ENCODE data around the gene NR3C1.

Gene NR3C1

GRCh38 chr5:143412661-143413342, 9.3 kb upstream of the NR3C1 start:
- TF ChIP-seq TCF4 (CRISPR knock-in tag; IDR thresholded peaks at IDR 0.05; ENCODE audit: borderline replicate concordance) = no peak
- TF ChIP-seq ZC3H10 (CRISPR knock-in tag; IDR thresholded peaks at IDR 0.05) = no peak
- no peak for TF ChIP-seq ZNF70 (CRISPR knock-in tag; IDR thresholded peaks at IDR 0.05)
- no peak for TF ChIP-seq PATZ1 (CRISPR knock-in tag; IDR thresholded peaks at IDR 0.05; ENCODE audit: borderline replicate concordance)
- TF ChIP-seq ARNTL (CRISPR knock-in tag; IDR thresholded peaks at IDR 0.05; ENCODE audit: borderline replicate concordance, low read depth) = no peak
- no peak for TF ChIP-seq ISL1 (CRISPR knock-in tag; IDR thresholded peaks at IDR 0.05)
- TF ChIP-seq ESRRG (CRISPR knock-in tag; IDR thresholded peaks at IDR 0.05) = no peak
- TF ChIP-seq RARB (CRISPR knock-in tag; IDR thresholded peaks at IDR 0.05) = no peak
- no peak for TF ChIP-seq GLIS3 (CRISPR knock-in tag; IDR thresholded peaks at IDR 0.05)
- TF ChIP-seq ZNF565 (CRISPR knock-in tag; conservative IDR thresholded peaks at IDR 0.05; ENCODE audit: low read depth) = no peak
- no peak for TF ChIP-seq TSHZ2 (CRISPR knock-in tag; IDR thresholded peaks at IDR 0.05)
- no peak for TF ChIP-seq TOX (CRISPR knock-in tag; IDR thresholded peaks at IDR 0.05; ENCODE audit: borderline replicate concordance)
- TF ChIP-seq ZNF8 (CRISPR knock-in tag; IDR thresholded peaks at IDR 0.05) = no peak
- TF ChIP-seq ZFP30 (CRISPR knock-in tag; IDR thresholded peaks at IDR 0.05) = no peak
- no peak for TF ChIP-seq SNAI2 (CRISPR knock-in tag; IDR thresholded peaks at IDR 0.05)
- TF ChIP-seq CSDC2 (CRISPR knock-in tag; IDR thresholded peaks at IDR 0.05) = no peak
- no peak for TF ChIP-seq OSR1 (CRISPR knock-in tag; IDR thresholded peaks at IDR 0.05)
- no peak for ATAC-seq

GRCh38 chr5:143409926-143410325, 6.4 kb upstream of the NR3C1 start:
- no peak for ATAC-seq
- TF ChIP-seq, protein P1, sequence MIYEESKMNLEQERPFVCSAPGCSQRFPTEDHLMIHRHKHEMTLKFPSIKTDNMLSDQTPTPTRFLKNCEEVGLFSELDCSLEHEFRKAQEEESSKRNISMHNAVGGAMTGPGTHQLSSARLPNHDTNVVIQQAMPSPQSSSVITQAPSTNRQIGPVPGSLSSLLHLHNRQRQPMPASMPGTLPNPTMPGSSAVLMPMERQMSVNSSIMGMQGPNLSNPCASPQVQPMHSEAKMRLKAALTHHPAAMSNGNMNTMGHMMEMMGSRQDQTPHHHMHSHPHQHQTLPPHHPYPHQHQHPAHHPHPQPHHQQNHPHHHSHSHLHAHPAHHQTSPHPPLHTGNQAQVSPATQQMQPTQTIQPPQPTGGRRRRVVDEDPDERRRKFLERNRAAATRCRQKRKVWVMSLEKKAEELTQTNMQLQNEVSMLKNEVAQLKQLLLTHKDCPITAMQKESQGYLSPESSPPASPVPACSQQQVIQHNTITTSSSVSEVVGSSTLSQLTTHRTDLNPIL (CRISPR knock-in tag; IDR thresholded peaks at IDR 0.05; ENCODE audit: low read depth) = no peak
- TF ChIP-seq BACH2 (CRISPR knock-in tag; IDR thresholded peaks at IDR 0.05; ENCODE audit: borderline replicate concordance) (no peak), ISL1 (CRISPR knock-in tag; IDR thresholded peaks at IDR 0.05) (no peak), OSR1 (CRISPR knock-in tag; IDR thresholded peaks at IDR 0.05) (no peak), CSDC2 (CRISPR knock-in tag; IDR thresholded peaks at IDR 0.05) (no peak), TSHZ2 (CRISPR knock-in tag; IDR thresholded peaks at IDR 0.05) (no peak), PPARA (CRISPR knock-in tag; IDR thresholded peaks at IDR 0.05; ENCODE audit: borderline replicate concordance) (no peak), RARB (CRISPR knock-in tag; IDR thresholded peaks at IDR 0.05) (no peak), ZC3H10 (CRISPR knock-in tag; IDR thresholded peaks at IDR 0.05) (no peak), ZFP3 (CRISPR knock-in tag; IDR thresholded peaks at IDR 0.05) (no peak), ZNF8 (CRISPR knock-in tag; IDR thresholded peaks at IDR 0.05) (no peak), ESRRG (CRISPR knock-in tag; IDR thresholded peaks at IDR 0.05) (no peak), ZNF70 (CRISPR knock-in tag; IDR thresholded peaks at IDR 0.05) (no peak), PATZ1 (CRISPR knock-in tag; IDR thresholded peaks at IDR 0.05; ENCODE audit: borderline replicate concordance) (no peak), TCF4 (CRISPR knock-in tag; IDR thresholded peaks at IDR 0.05; ENCODE audit: borderline replicate concordance) (no peak), ZNF565 (CRISPR knock-in tag; conservative IDR thresholded peaks at IDR 0.05; ENCODE audit: low read depth) (no peak)
- TF ChIP-seq, protein P2, sequence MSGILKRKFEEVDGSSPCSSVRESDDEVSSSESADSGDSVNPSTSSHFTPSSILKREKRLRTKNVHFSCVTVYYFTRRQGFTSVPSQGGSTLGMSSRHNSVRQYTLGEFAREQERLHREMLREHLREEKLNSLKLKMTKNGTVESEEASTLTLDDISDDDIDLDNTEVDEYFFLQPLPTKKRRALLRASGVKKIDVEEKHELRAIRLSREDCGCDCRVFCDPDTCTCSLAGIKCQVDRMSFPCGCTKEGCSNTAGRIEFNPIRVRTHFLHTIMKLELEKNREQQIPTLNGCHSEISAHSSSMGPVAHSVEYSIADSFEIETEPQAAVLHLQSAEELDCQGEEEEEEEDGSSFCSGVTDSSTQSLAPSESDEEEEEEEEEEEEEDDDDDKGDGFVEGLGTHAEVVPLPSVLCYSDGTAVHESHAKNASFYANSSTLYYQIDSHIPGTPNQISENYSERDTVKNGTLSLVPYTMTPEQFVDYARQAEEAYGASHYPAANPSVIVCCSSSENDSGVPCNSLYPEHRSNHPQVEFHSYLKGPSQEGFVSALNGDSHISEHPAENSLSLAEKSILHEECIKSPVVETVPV (CRISPR knock-in tag; IDR thresholded peaks at IDR 0.05) = no peak
- TF ChIP-seq, protein P3, sequence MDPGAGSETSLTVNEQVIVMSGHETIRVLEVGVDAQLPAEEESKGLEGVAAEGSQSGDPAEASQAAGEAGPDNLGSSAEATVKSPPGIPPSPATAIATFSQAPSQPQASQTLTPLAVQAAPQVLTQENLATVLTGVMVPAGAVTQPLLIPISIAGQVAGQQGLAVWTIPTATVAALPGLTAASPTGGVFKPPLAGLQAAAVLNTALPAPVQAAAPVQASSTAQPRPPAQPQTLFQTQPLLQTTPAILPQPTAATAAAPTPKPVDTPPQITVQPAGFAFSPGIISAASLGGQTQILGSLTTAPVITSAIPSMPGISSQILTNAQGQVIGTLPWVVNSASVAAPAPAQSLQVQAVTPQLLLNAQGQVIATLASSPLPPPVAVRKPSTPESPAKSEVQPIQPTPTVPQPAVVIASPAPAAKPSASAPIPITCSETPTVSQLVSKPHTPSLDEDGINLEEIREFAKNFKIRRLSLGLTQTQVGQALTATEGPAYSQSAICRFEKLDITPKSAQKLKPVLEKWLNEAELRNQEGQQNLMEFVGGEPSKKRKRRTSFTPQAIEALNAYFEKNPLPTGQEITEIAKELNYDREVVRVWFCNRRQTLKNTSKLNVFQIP (CRISPR knock-in tag; IDR thresholded peaks at IDR 0.05; ENCODE audit: borderline replicate concordance, low read depth) = no peak

Measured in SK-N-SH treated with all-trans-retinoic acid at 6 μM for 48 hours (cell line).